ENCODE data around the gene RDM1.

RDM1 gene

GRCh38 chr17:35917519-35918213 is 12.9 kb downstream of the RDM1 start:
- TF ChIP-seq CTCF (IDR thresholded peaks at IDR 0.05; ENCODE audit: borderline replicate concordance, insufficient read depth, low read depth, low read length): no peak
- H3K4me3 ChIP-seq (ENCODE audit: low read depth, low read length): no peak overlapping the region

- TF ChIP-seq CTCF (IDR thresholded peaks at IDR 0.05; ENCODE audit: borderline replicate concordance, insufficient read depth, low read depth, low read length): no peak
- H3K4me3 ChIP-seq (ENCODE audit: low read depth, low read length): no peak overlapping the region
Observed at GRCh38 chr17:35915153-35915964, 15.2 kb downstream of the RDM1 start.

- TF ChIP-seq CTCF (IDR thresholded peaks at IDR 0.05; ENCODE audit: borderline replicate concordance, insufficient read depth, low read depth, low read length): no peak
- H3K4me3 ChIP-seq (ENCODE audit: low read depth, low read length): no peak overlapping the region
Observed at GRCh38 chr17:35914354-35914753, 16.2 kb downstream of the RDM1 start.

GRCh38 chr17:35913609-35914008 is 17.0 kb downstream of the RDM1 start:
- no peak for TF ChIP-seq CTCF (IDR thresholded peaks at IDR 0.05; ENCODE audit: borderline replicate concordance, insufficient read depth, low read depth, low read length)
- H3K4me3 ChIP-seq (ENCODE audit: low read depth, low read length): no peak overlapping the region

- no peak overlapping the region for H3K4me3 ChIP-seq (ENCODE audit: low read depth, low read length)
- no peak for TF ChIP-seq CTCF (IDR thresholded peaks at IDR 0.05; ENCODE audit: borderline replicate concordance, insufficient read depth, low read depth, low read length)
Observed at GRCh38 chr17:35912942-35913341, 17.6 kb downstream of the RDM1 start.

GRCh38 chr17:35912339-35912912 is 18.1 kb downstream of the RDM1 start:
- H3K4me3 ChIP-seq (ENCODE audit: low read depth, low read length): no peak overlapping the region
- no peak for TF ChIP-seq CTCF (IDR thresholded peaks at IDR 0.05; ENCODE audit: borderline replicate concordance, insufficient read depth, low read depth, low read length)

Data from GM12875 (cell line).